GM18861 (cell line): ENCODE data around the gene CCDC169.
"Not testable (repeated sequence)": the region's sequence is repeated elsewhere in the genome, so short reads cannot be mapped to it uniquely, and the experiment has no call there.

Experiments used
- ATAC-seq: cut with Tn5 transposase; IDR thresholded peaks from one replicate; pipeline ENCODE4 v1.9.1; 2021; ENCODE audit not compliant: unreplicated experiment

CCDC169 gene

DNA sequence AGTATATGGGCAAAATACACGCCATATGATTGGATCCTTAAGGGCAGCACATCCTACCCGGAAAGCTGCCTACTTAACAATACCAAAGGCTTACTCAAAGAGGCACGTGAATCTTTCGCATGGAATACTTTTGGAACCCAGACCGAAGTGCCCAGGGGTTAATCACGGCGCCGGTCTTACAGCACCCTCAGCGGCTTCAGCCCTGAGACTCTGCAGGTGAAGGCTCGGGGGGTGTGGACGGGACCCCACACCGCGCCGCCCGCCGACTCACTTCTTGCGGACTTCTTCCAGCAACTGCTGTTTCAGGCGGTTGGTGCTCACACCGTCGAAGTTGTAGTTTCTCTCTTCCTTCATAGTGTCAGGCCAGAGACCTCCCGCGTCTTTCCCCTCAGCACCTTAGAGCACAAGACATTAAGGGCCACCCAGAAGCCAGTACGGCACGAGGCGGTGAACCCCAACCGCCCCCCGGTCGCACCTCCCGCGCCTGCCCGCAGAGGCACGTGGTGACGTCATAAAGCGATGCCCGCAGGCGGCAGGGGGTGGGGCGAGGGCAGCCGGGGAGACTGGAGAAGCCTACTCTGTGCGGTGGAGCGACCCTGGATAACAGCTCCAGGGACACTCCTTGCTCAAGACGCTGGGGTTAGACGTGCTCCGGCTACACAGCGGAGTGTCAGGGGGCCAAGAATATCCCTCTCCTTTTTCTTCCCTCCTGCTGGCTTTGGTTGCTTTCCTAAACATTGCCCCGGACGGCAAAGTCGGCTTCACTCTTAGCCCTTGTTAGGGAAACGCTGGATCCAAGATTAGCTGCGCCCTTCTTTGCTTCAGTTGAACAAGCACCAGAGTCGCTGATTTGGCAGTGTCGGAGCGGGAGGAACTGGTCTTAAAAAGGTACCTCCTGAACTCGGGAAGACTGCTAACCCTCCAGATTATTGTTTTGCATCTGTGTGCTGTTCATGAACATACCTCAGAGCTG, at the start of gene CCDC169:
Gene CCDC169 (minus strand): TSS at position 449 of the 973 bp plus-strand sequence. CDS start 95 bp downstream, at position 354.
- no peak for ATAC-seq

DNA sequence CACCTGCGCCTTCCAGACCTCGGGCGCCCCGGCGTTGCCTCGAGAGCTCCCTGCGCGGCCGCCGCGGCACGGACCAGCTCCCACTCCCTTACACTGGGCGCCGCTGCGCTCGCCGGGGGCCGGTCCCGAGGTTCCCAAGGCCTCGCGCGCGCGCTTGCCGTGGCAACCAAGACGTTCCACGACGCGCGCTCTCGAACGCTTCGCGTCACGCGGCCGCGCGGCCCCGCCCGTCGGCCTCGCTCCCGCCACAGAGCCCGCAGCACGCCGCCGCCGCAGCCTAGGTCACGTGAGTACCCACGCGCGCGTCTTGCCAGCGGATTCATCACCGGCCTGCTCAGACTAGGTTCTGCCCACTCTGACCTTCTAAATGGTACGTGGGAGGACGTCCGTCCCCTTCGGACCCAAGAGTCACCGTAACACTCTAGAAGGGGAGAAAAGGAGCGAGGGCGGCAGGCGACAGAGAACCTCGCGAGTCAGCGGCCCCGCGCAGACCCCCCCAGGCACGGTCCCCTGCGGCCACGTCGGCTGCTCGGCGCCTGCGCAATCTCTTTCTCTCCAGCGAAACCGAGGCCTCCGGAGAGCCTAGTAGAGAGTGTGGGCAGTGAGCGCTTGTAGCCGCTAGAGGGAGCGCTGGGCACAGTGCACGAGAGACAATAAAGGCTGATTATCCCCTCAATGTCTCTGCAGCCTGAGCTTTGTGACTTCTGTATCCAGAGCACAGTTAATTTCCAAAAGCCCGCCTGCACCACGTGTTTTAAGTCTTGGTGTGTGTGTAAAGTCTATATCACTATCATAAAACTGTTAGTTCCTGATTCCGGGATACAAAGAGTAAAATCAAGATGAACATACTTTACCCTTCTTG, 48.8 kb upstream of the CCDC169 start, which contains the start of gene SPART:
Gene SPART (minus strand): TSS at position 173 of the 862 bp plus-strand sequence. CDS start 10,564 bp downstream, outside the sequence.
- peak; percentile 91 for ATAC-seq

DNA sequence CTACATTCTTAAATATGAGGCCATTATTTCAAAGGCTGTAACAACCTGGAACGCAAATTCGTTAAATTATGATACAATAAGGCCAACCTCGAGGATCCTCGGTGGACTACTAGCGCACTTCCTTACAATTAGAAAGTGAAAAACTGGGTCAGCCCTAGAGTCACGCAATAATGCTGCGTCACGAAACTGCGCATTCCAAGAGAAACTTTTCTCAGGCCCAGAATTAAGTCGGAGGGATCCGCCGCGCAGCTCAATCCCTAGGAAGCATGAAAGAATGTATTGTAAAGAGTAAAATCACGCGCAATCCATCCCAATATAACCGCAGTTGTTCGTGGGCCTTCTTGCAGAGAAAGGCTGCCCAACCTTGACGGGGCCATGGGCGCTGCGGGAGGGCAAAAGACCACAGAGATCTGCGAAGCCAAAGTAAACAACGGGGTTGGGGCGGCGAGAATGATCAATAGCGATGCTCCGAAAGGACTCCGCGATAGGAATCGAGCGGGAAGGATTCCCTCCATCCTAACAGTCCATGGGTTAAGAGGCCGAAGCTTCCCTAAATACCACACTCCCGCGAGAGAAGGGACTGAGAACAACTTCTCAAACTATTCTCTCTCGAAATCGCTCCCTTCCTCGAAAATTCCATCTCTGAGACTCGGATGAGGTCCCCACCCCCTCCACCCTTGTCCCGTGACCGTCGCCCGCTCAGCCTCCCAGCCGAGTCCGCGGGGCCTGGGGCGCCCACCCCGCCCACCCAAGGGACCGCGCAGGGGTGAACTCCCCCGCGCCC, 48.0 kb upstream of the CCDC169 start:
- ATAC-seq = peak; percentile 20

DNA sequence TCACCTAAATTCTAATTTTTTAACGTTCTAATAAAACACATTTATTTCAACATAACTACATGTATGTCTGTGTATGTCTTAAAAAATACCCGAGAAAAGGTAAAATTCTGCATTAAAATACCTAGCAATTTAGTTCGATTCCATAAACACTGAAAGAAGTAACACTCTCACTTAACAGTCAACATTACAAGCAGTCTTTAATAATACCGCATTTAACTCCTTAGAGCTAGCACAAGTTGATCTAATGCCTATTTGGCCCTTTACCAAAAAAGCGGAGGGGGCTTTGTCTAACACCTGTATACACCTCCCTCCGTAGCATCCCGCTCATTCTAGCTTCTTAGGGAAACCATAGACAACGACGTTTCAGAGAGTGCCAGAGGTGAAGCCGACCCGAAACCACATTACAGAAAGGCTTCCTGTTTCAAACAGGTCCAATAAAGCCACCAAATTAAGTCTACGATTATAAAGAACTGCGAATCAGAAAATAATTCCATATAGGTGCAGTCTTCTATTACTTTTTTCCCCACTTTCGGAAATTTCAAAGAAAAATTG, 47.3 kb upstream of the CCDC169 start:
- ATAC-seq = peak; percentile 28

DNA sequence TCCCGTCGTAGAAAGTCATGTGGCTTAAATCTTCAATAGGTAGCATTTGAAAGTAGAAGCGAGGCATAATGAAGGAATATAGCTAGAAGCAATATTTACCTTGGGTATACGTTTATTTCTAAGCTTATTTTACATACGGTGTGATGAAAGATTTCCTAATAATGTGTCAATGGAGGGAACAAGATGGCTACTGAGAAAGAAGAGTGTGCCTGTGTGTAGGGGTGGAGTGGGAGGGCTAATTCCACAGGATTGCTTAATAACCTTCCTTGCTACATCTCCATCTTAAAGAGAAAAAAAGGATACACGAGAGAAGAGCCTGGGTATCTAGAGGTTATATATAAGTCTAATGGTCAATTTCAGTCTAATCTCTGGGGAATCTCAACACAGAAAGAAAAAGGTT, 46.6 kb upstream of the CCDC169 start:
- ATAC-seq = no peak

DNA sequence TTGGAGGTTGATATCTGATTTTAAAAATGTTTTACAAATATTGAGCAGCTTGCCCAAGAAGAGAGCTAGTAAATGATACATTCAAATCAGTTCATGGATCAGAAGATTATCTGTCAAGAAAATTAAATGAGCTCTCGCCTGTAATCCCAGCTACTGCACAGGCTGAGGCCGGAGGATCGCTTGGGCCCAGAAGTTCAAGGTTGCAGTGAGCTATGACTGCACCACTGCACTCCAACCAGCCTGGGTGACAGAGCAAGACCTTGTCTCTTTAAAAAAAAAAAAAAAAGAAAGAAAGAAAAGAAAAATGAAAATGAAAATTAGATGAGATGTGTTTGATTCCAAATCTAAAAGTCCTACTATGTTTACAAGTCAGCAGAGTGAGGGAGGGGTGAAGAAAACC, 46.2 kb upstream of the CCDC169 start:
- ATAC-seq = no peak

DNA sequence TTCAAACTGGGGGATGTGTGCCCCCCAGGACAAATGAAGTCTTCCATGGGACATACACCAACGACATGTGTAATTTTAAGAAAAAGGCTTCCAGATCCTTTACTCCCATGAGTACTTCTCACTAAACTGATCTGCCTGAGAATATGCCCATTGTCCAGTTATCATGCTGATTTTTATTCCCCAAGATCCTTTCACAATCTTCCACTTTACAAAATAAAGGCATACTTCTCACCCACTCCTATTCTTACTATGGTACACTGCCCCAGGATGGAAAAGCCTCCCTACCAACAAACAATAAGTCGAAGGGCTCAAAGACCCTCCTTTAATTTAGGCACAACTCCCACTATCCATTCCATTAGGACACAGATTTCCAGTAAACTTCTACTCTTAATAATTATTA, 45.1 kb upstream of the CCDC169 start:
- ATAC-seq = no peak

DNA sequence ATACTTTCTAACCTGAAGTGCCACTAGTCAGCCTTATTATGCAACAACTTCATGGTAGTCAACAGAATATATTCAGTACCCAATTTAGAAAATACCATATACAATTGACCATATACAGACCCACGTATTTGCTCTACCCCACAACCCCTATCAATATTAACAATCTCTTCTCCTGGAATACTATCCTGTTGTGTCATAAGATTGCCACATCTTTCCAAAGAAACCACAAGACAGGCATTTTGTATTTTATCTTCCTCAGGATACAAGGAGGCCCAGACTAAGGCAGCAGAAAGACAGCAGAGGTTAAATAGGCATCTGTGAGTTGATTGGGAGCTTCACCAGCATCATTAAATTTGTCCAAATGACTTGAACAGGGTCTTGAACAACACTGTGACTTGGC, 44.1 kb upstream of the CCDC169 start:
- ATAC-seq = no peak

DNA sequence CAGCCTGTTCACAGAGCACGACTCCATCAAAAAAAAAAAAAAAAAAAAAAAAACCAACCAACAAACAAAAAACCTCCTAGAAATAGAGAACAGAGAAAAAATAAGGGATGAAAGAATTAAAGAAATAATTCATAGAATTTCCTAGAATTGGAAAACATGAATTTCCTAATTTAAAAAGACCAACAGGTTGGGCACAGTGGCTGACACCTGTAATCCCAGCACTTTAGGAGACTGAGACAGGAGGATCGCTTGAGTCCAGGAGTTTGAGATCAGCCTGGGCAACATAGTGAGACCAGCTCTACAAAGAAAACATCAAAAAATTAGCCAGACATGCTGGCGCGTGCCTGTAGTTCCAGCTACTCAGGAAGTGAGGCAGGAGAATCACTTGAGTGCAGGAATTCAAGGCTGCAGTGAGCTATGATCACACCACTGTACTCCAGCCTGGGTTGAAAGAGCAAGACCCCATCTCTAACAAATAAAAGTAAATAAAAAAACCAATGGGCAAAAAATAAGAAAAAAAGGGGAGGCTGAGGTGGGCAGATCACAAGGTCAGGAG, 42.1 kb upstream of the CCDC169 start:
- ATAC-seq = no peak

DNA sequence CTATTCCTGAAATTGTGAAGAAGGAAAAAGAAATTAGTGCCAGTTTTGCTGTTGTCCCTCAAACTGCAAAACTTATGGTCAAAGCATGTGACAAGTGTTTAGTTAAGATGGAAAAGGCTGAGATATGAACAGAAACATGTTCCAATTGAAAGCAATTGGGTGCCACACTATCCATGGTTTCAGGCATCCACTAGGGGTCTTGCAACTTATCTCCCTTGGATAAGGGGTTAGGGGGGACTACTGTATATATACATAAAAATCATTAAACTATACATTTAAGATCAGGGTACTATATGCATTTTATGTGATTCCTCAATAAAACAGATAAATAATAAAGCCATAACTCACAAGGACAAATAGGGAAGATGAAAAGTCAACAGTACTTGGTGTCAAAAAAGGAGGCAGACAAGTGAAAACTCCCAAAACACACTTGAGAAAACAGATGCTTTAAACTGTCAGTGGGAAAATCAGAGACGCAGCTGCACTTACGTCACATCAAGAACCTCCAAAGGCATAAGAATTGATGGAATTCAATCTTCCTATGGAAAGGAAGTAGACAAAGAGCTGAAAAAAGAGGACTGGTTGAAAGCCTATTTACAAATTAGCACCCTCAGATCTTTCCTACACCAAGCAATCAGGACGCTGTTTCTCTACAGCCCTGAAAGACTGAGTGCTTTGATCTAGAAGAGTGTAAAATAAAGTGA, 40.5 kb upstream of the CCDC169 start:
- no peak for ATAC-seq

DNA sequence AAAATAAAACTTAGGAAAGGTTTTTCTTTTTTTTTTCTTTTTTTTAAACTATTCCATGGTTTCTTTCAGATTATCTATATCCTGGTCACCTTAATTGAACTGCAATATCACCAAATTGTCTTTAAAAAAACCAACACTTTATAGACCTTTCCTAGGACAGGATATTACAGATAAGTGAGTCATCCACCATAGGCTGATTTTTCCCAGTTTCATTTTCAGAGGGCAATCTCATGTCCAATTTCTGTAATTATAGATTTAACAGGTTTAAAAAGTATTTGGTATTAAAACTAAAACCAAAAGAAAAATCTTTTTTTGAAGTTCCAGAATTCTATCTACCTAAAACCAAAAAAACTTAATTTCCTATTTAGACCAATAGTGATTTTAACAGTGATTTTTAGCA, 35.4 kb upstream of the CCDC169 start:
- no peak for ATAC-seq

DNA sequence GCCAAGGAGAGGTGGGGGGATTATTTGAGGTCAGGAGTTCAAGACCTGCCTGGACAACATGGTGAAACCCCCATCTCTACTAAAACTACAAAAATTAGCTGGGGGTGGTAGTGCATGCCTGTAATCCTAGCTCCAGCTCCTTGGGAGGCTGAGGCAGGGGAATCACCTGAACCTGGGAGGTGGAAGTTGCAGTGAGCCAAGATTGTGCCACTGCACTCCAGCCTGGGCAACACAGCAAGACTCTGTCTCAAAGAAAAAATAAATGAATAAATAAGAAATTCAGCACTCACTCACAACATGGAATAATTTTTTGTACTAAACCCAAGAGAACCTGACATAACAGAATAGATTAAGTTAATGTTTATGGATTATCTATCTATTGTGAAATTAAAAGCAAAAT, 34.6 kb upstream of the CCDC169 start:
- ATAC-seq = not testable (repeated sequence)

DNA sequence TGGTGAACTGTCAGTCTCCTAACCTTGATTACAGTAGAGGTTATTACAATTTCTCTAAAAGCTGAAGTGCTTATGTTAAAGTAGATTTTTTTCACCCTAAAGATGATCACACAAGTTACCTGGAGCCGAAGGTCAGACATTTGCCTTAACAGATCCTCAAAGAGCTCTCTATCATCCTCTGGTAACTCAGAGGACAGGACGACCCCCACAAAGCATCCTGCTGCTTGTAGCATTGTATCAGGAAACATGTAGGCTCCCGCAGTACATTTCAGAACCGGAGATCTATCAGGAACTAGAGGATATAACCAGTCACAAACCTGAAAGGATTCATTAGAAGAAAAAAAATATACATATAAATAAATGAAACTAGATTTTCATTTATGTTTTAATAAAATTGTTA, 33.7 kb upstream of the CCDC169 start:
- no peak for ATAC-seq

DNA sequence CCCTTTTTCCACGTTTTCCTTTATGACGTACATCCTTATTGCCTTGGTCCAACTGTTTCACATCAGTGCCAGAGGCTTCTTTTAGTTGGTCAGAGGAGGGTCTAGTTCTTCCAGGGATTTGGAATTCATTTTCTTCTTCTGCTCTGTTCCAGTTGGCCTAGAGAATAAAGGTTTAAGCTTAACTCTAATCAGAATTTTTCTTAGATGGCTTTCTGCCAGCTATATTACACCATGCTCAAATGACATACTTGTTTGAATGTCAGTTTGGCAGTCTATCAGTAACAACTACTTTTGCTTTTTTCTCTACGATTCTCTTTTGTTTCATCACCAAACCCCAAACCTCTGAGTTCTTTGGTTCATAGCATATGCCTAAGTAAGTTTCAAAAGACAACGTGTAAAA, 31.7 kb upstream of the CCDC169 start:
- no peak for ATAC-seq

DNA sequence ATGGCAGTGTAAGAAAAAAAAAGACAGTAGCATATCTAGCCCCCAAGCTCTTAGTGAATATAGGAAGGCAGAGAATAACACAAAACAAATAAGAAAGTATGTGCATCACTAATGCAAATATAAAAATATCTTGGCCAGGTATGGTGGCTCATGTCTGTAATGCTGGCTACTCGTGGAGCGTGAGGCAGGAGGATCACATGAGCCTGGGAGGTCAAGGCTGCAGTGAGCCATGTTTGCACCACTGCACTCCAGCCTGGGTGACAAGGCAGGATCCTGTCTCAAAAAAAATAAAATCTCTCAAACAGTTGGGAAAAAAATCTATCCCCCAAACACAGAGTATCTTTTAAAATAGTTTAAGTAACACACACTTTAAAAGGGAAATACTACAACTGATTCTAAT, 31.2 kb upstream of the CCDC169 start:
- ATAC-seq = no peak

DNA sequence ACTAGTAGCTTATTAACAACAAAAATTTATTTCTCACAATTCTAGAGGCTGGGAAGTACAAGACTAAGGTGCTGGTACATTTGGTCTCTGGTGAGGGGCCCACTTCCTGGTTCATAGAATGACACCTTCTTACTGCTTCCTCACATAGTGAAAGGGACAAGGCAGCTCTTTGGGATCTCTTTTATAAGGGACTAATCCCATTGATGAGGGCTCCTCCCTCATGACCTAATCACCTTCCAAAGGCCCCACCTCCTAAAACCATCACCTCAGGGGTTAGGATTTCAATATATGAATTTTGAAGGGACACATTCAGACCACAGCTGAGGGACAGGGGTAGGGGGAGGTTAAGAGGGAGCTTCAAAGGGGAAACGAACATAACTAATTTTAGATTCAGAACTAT, 28.3 kb upstream of the CCDC169 start:
- ATAC-seq = no peak

DNA sequence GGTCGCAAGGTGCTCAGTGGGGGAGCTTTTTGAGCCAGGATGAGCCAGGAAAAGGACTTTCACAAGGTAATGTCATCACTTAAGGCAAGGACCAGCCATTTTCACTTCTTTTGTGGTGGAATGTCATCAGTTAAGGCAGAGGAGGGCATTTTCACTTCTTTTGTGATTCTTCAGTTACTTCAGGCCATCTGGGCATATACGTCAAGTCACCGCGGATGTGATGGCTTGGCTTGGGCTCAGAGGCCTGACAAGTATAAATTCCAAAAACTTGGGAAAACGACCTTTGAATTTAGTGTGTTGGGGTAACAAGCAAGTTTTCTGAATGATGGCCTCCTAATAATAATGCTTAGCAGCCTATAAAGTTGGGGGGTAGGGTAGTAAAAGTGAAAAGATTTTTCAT, 27.3 kb upstream of the CCDC169 start:
- not testable (repeated sequence) for ATAC-seq

DNA sequence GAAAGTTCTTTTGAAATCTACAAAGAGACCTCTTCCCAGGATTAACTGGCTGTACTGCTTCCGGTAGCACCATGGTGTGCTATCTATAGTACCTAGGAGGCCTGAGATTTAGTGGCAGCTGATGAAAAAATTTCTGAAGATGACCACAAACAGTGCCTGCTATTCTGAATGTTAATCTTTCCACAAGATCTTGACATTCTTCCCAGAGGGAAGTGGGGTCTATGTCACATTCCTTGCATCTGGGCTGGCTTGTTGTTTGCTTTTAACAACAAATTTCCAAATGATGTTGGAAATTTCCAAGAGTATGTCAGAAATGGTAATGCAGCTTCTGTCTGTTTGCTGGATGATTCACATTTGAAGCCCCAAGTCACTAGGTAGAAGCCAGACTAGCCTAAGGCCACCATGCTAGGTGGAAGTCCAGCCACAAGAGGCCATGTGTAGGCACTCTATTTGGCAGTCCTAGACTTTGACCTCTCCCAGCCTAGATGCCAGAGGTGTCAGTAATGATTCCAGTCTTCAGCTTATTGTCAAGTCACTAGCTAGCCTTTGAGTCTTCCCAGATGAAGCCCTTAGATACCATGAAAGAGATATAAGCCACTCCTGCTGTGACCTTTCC, 26.4 kb upstream of the CCDC169 start:
- ATAC-seq = no peak

DNA sequence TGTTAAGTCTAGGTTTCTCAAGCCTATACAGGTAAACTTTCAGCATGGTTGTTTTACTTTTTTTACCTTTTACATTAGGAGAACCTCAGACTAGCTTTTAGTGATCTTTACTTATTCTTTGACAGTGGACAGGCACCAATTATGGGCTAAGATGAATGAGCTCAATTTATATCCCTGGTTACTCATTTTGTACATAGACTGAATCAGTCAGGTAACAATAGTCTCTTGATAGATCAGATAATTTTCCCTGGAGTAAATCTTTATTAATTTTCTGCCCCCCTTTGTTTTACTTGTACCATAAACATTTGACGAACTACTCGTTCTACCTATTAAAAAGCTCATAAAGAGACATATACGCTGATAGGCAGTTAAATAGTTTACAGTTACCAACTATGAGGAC, 25.8 kb upstream of the CCDC169 start:
- no peak for ATAC-seq
